Adipocyte (in vitro differentiated cells): Measurements from ENCODE around the gene CAPZA1.

ENCODE experiments used
- DNase-seq: peaks from one replicate; pipeline ENCODE4 v3.0.0-alpha.2; 2015; ENCODE audit warnings: low read depth
- H3K27me3 ChIP-seq: replicated peaks from 2 replicates; pipeline ENCODE4 v1.7.0; 2013; ENCODE audit warnings: mild to moderate bottlenecking, low read length, moderate library complexity; ENCODE audit not compliant: control insufficient read depth, insufficient read depth
- H3K36me3 ChIP-seq: 2 replicates; pipeline ENCODE4 v1.7.0; 2013; ENCODE audit warnings: low read length, mild to moderate bottlenecking, moderate library complexity; ENCODE audit not compliant: control insufficient read depth, insufficient read depth, severe bottlenecking
- H3K4me1 ChIP-seq: 2 replicates; pipeline ENCODE4 v1.7.0; 2013; ENCODE audit warnings: mild to moderate bottlenecking, low read length, moderate library complexity; ENCODE audit not compliant: control insufficient read depth, insufficient read depth
- H3K4me3 ChIP-seq: 2 replicates; pipeline ENCODE4 v1.7.0; 2013; ENCODE audit warnings: mild to moderate bottlenecking, low read length, moderate library complexity
- H3K9ac ChIP-seq: 2 replicates; pipeline ENCODE4 v1.7.0; 2013; ENCODE audit warnings: mild to moderate bottlenecking, low read length, moderate library complexity
- H3K9me3 ChIP-seq: 2 replicates; pipeline ENCODE4 v1.7.0; 2013; ENCODE audit warnings: mild to moderate bottlenecking, low read length, moderate library complexity; ENCODE audit not compliant: control insufficient read depth

The CAPZA1 gene

GRCh38 chr1:112695276-112695675 lies 75.6 kb downstream of the CAPZA1 start:
- no peaks in the 10 kb centered on the region for H3K9me3 ChIP-seq
- no peaks in the 10 kb centered on the region for H3K27me3 ChIP-seq
- H3K4me3 ChIP-seq = no peak overlapping the region
- peaks cover 9% of the 10 kb centered on the region for H3K4me1 ChIP-seq
- no peak for DNase-seq
- H3K9ac ChIP-seq = no peak overlapping the region
- H3K36me3 ChIP-seq = peaks cover 61% of the 10 kb centered on the region

GRCh38 chr1:112696578-112697314 lies 77.1 kb downstream of the CAPZA1 start:
- Histone ChIP-seq H3K4me1 (peaks cover 21% of the 10 kb centered on the region), H3K9me3 (no peaks in the 10 kb centered on the region), H3K4me3 (no peak overlapping the region), H3K36me3 (peaks cover 65% of the 10 kb centered on the region), H3K9ac (no peak overlapping the region), H3K27me3 (no peaks in the 10 kb centered on the region)
- no peak for DNase-seq

DNA sequence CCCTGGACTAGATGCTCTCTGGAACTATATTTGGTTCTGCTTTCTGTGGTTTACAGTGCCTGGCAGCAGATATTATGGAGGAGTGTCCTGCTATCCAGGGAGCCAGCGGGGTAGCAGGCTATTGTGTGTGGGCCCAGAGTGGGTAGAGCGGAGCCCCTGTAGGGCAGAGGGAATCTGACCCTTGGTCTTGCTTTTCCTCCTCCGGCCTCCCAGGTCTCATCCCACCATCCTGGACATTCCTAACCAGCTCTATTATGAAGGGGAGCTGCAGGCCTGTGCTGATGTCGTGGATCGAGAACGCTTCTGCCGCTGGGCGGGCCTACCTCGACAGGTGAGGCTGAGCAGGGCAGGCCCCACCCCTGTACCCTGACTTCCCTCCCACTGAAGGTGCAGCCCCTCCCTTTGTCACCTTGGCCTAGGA lies 78.2 kb downstream of the CAPZA1 start:
- no peak overlapping the region for H3K4me3 ChIP-seq
- DNase-seq = no peak
- no peak overlapping the region for H3K9ac ChIP-seq
- peaks cover 65% of the 10 kb centered on the region for H3K36me3 ChIP-seq
- no peaks in the 10 kb centered on the region for H3K9me3 ChIP-seq
- H3K4me1 ChIP-seq = peaks cover 31% of the 10 kb centered on the region
- H3K27me3 ChIP-seq = no peaks in the 10 kb centered on the region

DNA sequence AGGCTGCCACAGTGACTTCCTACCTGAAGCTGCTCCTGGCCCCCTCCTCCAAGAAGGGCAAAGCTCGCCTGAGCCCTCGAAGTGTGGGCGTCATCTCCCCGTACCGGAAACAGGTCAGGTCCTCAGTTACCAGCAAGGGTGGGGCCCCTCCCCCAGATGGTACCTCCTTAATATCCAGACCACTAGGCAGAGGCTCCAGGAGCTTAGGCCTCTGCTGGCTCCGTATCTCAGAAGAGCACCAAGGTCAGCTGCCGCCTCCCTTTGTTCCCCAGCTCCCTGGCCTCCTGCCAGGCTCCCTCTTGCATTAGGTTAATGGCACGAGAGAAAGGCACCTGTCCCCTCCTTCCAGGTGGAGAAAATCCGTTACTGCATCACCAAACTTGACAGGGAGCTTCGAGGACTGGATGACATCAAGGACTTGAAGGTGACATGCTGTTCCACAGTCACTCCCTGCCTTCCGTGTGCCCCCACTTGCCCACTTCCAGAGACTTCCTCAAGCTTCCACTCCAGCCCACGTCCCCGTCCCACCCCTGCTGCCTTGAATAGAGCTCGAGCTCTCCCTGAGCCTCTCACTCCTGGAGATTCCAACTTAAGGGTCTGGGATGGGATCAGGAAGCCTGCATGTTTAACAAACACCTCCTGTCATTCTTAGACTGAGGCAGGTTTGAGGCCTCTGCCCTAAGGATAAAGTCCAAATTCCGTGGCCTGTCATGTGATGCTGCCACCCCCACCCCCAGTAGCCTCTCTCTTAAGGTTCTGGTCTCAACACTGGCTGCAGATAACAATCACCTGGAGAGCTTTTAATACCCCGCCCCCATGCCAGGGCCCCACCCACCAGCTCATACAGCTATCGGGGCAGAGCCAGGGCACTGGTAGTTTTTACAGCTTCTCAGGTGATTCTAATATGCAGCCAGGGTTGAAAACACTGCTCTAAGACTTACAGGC lies 79.0 kb downstream of the CAPZA1 start:
- Histone ChIP-seq H3K36me3 (peaks cover 69% of the 10 kb centered on the region), H3K9ac (no peak overlapping the region), H3K4me1 (peaks cover 32% of the 10 kb centered on the region), H3K4me3 (no peak overlapping the region), H3K9me3 (no peaks in the 10 kb centered on the region), H3K27me3 (no peaks in the 10 kb centered on the region)
- DNase-seq = no peak

DNA sequence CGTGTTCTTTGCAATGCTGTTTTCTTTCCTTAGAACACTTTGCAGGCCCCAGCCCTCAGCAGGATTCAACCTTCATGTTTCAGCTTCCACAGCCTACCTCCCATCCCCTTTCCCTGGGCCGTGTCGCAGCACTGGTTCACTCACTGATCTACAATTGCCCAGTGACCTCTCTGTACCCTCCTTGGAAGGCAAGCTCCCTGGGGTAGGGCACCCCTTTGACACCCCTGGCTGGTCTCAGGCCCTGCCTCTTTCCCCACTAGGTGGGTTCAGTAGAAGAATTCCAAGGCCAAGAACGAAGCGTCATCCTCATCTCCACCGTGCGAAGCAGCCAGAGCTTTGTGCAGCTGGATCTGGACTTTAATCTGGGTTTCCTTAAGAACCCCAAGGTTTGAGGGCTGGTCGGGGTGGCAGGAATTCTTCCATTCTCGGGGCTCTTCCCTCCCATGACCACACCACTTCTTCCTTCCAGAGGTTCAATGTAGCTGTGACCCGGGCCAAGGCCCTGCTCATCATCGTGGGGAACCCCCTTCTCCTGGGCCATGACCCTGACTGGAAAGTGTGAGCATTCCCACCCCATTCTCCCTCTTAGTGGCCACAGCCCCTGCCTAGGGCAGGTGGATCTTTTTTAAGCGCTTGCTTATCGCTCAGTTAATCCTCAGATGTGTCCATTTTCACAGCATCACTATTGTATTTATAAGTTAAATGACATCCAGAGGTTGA lies 80.0 kb downstream of the CAPZA1 start:
- H3K36me3 ChIP-seq = peaks cover 62% of the 10 kb centered on the region
- no peaks in the 10 kb centered on the region for H3K9me3 ChIP-seq
- peak overlapping the region; percentile 5 for H3K9ac ChIP-seq
- H3K4me1 ChIP-seq = peaks cover 42% of the 10 kb centered on the region
- H3K4me3 ChIP-seq = no peak overlapping the region
- no peaks in the 10 kb centered on the region for H3K27me3 ChIP-seq
- DNase-seq = no peak

DNA sequence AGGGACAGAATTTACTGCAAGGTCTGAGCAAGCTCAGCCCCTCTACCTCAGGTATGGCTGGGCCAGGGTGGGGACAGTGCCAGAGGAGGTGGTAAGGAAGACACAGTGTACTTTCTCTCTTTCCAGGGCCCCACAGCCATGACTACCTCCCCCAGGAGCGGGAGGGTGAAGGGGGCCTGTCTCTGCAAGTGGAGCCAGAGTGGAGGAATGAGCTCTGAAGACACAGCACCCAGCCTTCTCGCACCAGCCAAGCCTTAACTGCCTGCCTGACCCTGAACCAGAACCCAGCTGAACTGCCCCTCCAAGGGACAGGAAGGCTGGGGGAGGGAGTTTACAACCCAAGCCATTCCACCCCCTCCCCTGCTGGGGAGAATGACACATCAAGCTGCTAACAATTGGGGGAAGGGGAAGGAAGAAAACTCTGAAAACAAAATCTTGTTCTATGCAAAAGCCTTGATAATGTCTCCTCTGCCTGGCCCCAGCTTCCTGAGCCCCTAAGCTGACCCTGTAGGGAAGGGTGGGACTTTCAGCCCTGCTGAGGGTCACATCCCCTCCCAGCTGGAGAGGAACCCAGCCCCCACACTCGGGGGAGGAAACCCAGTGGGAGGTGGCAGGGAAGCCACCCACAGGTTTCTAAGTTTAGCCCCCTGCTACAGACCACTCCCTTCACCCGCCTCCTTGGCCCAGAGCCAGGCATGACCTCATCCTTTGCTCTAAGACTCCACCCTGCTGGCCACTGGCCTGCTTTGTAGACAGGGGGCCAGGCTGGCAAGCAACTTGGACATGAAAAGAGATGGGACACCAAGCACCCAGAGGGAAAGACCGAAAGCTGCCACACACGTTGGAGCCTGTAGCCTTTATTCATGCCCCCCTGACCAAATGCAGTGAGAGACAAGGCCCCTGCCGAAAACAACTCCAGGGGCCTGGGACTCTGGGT lies 80.9 kb downstream of the CAPZA1 start:
- no peaks in the 10 kb centered on the region for H3K27me3 ChIP-seq
- peaks cover 53% of the 10 kb centered on the region for H3K36me3 ChIP-seq
- H3K4me3 ChIP-seq = peak overlapping the region; percentile 57
- peak overlapping the region; percentile 74 for H3K9ac ChIP-seq
- peak; percentile 94 for DNase-seq
- H3K4me1 ChIP-seq = peaks cover 49% of the 10 kb centered on the region
- H3K9me3 ChIP-seq = no peaks in the 10 kb centered on the region

DNA sequence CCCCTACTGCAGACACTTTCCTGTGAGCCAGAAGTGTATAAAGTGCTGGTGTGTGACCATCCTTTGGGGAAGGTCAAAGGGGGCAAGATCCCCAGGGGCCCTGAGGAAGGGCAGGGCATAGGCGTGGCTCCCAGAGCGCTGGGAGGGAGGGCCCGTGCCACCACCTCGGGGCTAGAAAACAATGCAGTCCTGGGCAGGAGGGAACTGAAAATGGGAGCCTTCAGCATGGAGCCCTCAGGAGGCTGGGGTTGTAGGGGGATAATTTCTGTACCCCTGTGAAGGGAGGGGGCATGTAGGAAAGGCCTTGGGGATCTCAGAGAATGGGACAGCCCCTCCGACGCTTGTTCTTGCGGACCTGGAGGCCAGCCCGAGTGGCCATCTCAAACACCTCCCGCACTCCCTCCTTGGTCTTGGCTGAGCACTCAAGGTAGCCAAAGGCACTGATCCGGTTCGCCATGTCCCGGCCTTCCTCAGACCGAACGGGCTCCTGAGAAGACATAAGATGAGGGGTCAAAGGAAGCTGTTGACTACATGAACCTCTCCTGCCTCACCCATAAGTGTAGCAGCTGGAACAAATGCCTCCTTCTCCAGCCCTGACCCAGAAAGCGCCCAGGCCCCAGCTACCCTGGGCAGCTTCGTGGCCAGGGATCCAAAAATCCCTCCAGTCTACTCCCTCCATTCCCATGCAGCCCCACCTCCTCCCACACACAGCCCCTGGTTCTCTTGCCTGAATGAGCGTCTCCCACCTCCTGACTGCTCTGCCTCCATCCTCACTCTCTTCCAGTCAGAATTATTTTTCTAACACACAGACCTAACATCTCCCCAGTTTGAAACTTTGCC lies 81.8 kb downstream of the CAPZA1 start:
- Histone ChIP-seq H3K36me3 (peaks cover 48% of the 10 kb centered on the region), H3K27me3 (no peaks in the 10 kb centered on the region), H3K4me3 (peak overlapping the region; percentile 57), H3K9me3 (no peaks in the 10 kb centered on the region), H3K9ac (peak overlapping the region; percentile 70), H3K4me1 (peaks cover 54% of the 10 kb centered on the region)
- DNase-seq = no peak

DNA sequence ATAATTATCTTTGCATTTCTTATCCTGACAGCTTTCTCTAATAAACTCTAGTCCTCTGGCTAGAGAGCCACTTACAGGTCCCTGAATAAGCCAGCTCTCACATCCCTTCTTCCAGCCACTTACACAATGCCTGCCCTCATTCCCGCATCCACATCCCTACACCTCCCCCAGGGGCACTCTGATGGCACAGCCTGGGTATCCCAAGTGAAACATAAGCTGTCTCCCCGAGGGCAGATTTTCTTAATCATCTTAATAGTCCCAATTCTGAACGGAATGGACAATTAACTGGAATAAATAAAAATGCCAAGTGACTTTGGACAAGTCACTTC lies 82.4 kb downstream of the CAPZA1 start:
- Histone ChIP-seq H3K4me1 (peaks cover 54% of the 10 kb centered on the region), H3K27me3 (no peaks in the 10 kb centered on the region), H3K36me3 (peaks cover 44% of the 10 kb centered on the region), H3K9ac (peak overlapping the region; percentile 30), H3K4me3 (no peak overlapping the region), H3K9me3 (no peaks in the 10 kb centered on the region)
- no peak for DNase-seq

DNA sequence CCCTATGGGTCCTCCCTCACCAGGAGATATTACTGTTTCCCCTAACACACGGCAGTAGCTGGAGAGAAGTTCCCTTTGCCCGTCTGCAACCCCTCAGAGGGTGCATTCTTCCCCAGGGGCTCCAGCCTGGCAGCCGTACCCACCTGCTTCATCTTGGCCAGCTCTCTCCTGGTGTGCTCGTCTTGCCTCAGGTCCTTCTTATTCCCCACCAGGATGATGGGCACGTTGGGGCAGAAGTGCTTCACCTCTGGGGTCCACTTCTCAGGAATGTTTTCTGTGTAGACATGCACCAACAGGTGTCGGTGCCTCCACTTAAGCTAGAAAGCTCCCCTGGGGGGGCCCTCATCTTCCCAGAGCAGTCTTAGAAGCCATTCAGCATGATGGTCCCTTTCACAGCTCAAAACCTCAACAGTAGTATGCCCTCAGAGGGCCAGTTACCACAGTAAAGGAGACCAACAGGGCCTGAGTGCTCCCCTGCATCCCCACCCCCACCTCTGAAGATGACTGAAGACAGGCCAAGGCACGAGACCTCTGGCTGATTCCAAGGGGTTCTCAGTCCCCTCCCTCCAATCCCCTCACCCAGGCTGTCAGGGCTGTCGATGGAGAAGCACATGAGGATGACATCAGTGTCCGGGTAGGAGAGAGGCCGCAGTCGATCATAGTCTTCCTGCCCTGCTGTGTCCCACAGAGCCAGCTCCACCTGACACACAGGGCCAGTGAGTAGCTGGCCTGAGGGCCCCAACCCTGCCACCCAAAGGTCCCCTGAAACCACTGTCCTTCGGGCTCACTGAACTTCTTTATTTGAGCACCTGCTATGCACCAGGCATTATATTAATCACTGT lies 83.0 kb downstream of the CAPZA1 start:
- Histone ChIP-seq H3K4me3 (no peak overlapping the region), H3K4me1 (peaks cover 57% of the 10 kb centered on the region), H3K27me3 (no peaks in the 10 kb centered on the region), H3K9me3 (no peaks in the 10 kb centered on the region), H3K36me3 (peaks cover 44% of the 10 kb centered on the region), H3K9ac (peak overlapping the region; percentile 30)
- DNase-seq = no peak
